HG03280 (cell line): ENCODE results near the gene COCH.
"Not testable (repeated sequence)": the region's sequence is repeated elsewhere in the genome, so short reads cannot be mapped to it uniquely, and the experiment has no call there.

Experiments used
- ATAC-seq: cut with Tn5 transposase; IDR thresholded peaks from one replicate; pipeline ENCODE4 v1.9.1; 2021; ENCODE audit warnings: mild to moderate bottlenecking, moderate library complexity; ENCODE audit not compliant: unreplicated experiment

COCH gene

DNA sequence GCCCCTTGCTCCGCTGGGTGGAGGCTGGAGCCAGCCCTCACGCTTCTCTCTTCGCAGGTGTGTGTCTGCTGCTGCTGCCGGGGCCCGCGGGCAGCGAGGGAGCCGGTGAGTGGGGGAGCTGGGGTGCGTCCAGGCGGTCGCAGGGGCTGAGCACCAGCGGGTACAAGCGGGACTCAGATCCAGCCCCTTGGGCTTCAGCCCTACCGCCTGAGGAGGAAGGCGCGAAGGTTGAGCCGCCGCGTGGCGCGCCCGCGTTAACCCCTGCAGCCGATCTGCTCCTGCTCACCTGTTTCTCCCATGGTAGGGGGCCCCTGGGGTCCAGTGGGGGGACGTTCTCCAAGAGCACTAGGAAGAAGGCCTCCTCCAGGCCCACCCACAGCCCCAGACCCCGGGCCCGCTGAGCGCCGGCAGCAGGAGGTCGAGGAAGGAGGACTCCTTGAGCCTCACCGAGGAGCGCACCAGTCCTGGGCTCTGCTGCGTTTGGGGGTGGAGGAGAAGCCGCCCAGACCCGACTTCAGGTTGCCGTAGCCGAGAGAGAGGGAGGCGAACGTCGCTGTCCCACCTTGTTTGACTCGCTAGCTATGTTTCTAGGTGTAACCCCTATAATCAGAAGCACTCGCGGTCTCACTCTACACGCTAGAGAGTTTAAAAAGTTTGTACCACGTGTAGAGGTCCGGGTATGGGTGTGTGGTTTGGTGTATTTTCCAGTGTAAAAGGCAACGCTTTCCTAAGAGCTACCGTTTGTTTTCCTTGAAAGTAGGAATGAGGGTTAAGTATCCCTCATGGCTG, 834 bp downstream of the COCH start:
- ATAC-seq: peak; percentile 20

DNA sequence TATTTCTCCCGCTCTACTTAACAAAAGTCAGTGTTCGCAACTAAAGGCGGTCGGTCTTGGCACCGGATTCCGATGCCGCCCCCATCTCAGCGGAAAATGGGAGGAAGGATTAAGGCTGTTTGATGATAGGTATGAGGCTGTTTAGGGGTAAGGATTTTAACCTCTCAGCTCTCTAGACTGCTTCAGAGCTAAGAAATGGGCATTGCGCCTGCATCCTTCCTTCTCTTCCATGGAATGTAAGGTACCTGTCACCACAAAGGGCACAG, 1.4 kb downstream of the COCH start:
- no peak for ATAC-seq

DNA sequence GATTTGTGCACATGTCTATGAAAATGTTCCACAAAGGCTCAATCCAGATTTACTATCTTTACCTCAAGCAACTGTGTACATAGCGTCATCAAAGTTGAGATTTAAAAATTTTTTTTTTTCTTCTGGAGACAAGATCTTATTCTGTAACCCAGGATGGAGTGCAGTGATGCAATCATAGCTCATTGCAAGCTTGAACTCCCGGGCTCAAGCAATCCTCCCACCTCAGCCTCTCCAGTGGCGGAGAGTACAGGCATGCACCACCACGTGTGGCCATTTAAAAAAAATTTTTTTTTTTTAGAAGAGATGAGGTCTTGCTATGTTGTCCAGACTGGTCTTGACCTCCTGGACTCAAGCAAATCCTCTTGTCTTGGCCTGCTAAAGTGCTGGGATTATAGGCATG, 2.3 kb downstream of the COCH start:
- ATAC-seq: no peak

DNA sequence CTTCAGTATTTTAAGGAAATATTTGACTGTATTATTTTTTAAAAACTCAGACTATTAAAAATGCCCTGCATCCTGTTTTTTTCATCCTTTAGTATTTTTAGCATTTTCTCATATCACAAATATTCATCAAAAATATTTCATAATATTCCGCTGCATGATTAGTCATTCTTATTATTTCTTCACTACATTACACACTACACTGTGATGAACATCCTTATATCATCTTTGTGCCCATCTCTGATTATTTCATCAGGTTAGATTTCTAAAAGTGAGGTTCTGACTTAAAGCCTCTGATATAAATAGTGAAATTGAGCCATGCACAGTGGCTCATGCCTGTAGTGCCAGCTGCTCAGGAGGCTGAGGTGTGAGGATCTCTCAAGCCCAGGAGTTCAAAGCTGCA, 8.1 kb downstream of the COCH start:
- no peak for ATAC-seq

DNA sequence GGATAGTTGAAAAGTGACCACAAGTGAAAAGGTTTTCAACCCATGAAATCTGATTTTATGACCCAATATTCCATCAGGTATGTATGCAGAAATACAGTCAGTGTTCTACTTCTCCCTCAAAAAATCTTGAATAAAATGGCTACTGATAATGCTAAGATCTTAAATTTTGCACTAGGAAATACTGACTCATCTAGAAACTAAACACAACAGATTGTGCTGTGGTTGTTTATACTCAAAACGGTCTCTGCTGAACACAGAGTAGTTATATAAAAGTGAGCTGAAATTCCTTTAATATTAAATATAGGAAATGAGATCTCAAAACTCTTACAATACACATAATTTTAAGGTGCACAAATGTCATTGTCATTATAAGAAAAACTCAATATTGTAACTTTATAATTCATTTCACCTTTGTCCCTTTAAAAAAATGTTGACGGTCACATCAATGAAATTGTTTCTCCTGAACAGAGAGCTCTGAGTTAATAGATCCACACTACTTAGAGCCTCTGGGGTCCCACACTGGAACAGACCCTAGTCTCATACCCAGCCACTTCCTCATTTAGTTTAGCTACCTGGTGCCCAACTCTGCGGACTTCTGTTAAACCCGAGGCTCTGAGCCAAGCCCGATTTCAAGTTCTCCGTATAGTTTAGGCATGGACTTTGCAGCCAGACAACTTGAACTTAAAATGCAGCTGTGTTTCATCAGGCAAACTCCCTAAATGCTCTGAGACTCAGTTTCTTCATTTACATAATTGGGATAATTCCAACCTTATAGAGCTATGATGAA, 9.3 kb downstream of the COCH start:
- no peak for ATAC-seq

DNA sequence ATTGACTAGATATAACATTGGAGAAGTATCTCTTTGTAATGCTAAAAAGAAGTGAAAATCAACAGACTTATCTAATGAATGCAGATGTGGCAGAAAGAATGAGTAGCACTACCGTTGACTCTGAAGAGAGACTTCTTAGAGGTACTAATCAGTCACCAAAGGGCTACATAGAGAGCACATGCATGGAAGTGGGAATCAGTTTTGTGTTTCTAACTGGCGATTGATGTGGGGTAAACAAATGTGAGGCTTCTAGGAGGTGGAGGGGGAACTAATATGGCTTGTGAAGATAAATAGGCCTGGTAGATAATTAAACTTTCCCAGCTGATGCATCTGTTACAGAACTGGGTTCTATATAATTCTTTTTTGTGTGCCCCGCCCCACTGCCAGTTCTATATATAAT, 10.5 kb downstream of the COCH start:
- ATAC-seq: no peak

DNA sequence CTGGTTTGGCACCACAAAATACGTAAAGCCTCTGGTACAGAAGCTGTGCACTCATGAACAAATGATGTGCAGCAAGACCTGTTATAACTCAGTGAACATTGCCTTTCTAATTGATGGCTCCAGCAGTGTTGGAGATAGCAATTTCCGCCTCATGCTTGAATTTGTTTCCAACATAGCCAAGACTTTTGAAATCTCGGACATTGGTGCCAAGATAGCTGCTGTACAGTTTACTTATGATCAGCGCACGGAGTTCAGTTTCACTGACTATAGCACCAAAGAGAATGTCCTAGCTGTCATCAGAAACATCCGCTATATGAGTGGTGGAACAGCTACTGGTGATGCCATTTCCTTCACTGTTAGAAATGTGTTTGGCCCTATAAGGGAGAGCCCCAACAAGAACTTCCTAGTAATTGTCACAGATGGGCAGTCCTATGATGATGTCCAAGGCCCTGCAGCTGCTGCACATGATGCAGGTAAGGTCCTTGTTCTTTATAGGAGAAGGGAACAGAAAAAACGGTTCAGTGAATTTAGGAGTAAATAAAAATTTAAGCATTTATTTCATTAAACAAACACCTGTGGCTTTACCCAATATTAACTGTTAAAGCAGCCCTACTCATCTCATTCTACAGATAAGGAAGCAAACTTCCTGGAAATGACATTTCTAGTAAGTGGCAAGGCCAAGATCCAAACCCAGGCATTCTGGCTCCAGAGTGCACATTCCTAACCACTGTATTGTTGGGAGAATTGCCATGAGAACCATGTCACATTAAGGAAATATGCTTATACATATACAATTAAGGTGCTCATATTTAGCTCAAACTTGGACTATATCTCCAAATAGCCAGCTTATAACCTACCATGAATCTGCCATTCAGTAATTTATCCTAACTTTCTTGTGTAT, 11.7 kb downstream of the COCH start:
- no peak for ATAC-seq

DNA sequence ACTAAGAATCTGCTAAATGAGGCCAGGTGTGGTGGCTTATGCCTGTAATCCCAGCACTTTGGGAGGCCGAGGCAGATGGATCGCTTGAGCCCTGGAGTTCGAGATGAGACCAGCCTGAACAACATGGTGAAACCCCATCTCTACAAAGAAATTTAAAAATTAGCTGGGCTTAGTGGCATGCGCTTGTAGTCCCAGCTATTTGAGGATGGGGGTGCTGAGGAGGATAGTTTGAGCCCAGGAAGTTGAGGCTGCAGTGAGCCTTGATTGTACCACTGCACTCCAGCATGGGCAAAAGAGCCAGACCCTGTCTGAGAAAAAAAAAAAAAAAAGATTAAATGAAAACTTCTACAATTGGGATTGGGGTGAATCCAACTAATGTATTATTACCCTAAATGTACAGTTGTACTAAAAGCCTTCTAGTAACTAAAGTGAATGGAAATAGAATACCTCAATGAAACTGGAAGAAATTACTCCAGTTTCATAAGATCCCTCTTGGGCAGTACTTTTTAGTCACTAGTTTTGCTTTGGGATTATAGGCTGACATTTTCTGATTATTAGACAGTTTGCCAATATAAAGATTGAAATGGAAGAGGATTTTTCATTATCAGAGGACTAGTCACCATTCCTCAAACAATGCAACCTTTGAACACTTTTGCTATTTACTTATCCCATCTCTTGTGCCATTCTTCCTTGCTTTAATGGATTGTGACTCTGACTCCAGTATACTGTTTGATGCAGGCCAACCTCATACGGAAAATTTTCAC, 14.3 kb downstream of the COCH start:
- no peak for ATAC-seq

DNA sequence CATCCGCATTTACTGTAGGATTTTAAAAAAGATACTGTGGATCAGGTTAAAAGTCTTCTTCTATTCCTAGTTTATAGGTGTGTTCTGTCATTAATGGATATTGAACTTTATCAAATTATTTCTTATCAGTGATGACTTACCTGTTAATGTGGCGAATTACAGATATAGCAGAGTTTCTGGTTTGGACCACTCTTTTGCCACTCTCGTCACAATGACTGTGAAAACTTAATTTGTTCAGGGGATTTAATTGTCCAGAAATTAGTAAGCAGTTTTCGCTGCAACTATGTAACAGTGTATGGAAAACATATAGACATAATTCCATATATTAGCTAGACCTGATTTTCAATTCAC, 14.9 kb downstream of the COCH start:
- ATAC-seq: no peak

DNA sequence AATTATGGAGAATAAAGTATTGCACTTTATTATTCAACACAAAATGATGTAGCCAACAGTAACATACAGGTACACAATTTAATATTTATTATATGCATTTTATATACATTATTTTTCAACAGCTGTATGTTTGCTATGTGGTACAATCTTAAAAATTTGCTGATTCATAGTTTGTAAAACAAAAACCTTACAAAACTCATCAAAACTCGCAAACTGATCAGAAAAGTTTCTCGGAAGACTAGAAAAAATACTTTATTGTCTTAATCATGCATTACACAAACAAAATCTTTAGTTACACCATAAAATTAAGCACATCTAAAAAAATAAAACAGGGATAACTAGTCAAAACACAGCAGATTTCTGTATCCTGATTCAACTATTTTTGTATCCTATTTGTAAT, 19.5 kb downstream of the COCH start:
- ATAC-seq: no peak

DNA sequence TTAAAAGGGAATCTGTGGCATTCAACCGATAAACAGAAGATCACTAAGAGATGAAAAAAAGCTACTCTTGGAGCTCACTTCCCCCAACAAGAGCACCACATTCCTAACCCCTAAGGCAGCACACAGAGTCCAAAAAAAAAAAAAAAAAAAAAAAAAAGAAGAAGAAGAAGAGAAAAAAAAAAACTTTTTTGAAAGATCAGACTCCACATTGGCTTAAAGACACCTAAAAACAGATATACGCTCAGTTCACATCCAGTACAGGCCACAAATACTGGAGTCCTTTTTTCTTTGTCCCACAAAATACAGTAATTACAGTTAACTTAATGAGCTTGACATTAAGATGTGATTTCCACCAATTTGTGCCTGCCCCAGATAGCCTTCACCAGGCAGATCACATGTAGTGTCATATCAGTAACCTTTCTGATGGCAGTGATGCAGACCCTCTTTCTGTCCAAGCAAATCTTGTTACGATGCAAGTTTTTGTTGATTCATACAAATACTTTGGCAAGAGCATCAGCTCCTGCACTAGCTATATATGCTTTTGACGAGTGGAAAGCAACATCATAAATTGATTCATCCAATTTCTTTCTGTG, 20.7 kb downstream of the COCH start:
- no peak for ATAC-seq

DNA sequence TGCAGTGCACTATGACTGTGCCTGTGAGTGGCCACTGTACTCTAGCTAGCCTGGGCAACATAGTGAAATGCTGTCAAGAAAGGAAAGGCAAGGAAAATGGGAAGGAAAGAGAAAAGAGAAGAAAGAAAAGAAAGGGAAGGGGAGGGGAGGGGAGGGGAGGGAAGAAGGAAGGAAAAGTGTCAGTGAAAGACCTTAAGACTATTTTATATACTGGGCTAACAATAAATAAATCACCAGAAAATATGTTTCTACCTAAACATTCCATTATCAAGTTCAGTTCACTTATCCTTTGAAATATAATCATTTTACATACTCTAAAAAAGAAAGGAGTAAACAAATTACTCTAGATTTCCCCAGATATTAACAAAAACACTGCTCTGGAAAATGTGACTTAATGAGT, 22.1 kb downstream of the COCH start:
- ATAC-seq: no peak

DNA sequence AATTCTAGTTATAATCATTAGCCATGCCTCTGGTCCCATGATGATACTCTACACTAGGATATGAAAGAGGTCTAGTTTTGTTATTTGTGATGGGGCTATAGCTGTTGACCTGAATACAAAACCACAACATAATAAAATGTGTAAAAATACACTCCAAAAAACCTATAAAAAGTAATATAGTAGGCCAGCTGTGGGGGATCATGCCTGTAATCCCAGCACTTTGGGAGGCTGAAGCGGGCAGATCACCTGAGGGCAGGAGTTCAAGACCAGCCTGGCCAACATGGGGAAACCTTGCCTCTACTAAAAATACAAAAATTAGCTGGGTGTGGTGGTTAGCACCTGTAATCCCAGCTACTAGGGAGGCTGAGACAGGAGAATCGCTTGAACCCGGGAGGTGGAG, 22.8 kb downstream of the COCH start:
- not testable (repeated sequence) for ATAC-seq

DNA sequence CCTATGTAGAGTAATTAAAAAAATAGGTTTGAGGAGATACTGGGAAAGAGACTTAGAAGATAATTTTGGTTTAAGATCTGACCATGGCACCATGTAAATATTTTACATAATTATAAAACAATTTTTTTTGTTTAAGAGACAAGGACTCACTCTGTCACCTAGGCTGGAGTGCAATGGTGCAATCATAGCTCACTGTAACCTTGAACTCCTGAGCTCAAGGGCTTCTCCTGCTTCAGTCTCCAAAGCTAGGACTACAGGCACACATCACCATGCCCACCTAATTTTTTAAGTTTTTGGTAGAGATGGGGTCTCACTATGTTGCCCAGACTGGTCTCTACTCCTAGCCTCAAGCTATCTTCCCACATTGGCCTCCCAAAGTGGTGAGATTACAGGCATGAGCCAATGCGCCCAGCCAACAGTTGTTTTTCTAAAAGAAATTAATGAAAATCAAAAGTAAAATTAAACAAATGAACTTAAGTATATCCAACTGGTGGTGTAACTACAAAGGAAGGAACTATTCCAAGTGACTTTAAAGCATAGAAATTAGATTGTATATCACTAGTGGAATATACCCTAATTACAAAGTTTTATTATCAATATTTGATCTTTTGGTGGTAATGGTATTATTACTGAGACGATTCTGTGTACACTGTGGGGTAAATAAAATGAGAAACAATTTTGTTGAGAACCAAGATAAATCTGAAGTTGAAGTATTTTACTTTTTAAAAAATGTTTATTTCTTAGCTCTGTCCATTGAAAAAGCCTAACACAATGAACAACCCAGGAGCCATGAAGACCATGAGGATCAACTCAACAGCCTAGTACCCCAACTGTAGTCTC, 29.1 kb downstream of the COCH start:
- ATAC-seq: no peak

DNA sequence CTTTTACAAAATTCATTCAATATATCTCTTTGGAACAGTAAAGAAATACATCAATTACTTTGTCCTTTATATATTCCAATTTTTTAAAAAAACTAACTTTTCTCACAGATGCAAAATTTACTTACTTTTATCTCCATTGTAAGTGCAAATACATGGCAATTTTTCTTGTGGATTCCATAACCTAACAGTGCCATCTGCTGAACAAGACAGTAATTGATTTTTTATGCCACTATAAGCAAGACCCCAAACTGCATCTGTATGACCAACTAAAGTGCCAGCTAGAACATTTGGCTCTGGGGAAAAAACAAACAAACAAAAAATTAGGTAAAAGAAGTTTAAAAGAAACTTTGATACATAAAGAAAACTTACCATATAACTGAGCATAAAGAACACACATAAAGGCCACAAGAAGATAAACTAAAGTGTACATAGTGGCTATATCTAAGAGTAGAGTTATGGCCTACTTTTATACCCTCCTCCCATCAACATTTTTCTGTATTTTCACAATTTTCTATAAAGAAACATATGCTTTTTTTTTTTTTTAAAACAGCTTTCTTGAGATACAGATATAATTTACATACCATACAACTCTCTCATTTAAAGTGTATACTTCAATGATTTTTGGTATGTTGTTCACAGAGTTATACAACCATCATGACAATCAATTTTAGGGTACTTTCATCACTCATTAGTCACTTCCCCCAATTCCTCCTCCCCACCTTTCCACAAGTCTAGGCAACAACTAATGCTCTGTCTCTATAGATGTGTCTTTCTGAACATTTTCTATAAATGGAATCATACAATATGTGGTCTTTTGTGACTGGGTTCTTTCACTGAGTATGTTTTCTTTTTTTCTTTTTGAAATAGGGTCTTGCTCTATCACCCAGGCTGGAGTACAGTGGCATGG, 32.6 kb downstream of the COCH start:
- ATAC-seq: no peak

DNA sequence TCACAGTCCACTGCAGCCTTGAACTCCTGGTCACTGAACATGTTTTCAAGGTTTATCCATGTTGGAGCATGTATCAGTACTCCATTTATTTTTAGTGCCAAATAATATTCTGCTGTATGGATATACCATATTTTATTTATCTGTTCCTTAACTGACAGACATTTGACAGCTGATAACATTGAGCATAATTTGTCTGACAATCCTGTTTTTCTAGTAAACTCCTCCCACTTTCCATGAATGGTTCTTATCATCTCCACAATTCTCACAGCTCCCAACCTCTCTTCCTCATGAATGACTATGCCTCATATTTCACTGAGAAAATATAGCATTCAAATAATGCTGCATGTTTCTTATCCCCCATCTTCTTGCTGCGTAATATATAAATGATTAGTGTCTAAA, 33.3 kb downstream of the COCH start:
- ATAC-seq: no peak

DNA sequence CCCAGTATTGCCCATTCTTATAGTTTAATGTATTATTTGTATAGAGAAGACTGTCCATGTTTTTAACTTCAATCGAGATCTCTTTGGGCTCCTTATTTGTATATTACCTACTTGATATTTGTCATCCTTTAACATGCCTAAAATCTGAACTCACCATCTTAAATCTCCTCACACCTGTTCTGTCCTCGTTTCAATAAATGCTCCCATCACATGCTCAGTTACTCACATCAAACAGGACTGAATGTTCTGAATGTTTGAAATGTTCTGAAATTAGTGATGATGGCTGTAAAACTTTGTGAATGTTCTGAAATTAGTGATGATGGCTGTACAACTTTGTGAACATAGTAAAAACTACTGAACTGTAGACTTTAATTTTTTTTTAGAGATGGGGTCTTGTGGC, 34.5 kb downstream of the COCH start:
- ATAC-seq: no peak

DNA sequence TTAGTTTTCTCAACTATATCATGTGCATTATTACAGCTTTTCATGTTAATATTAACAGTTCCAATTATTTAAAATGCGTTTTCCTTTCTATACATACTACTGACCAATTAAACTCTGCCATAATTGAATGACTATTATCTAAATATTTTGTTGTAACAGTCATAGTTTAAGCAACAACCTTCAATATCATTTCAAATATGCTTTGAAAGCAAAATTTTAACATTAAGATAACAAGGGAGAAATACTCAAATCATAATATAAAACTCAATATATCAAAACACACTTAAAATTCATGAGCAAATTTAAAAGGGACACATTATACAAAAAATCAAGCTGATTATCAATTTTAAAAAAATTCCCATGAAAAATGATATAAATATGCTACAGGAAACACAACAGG, 40.5 kb downstream of the COCH start:
- no peak for ATAC-seq

DNA sequence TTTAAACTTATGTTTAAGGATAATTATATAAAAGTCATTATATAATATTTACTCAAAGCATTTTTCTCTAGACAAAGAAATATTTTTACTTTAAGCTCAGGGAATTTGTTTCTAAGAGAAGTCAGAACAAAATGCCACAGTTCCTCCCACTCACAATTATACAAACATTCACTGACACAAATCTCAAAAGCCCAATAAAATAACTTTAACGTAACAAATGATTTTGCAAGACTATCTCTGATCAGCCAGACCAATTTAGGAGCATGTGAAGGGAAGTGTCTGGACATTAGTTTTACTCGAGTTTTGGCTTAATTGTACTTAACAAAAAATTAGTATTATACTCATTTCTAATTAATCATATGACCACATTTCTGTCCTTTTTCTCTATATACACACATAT, 41.2 kb downstream of the COCH start:
- no peak for ATAC-seq
